ENCODE data around the gene ECD. TPM values are rescaled to one million over a fixed set of nuclear protein-coding genes. Genes with fewer than 3 reads are reported as not detected.

ECD gene
- total and polyA plus RNA-seq, 8 donors, result 4.0 to 12.2 (median 9.3) TPM

Other genes with a start within 250 kb of the ECD start
- gene PLA2G12B, start 213.2 kb downstream of the ECD start, total RNA-seq, result not detected
- gene PLA2G12B, start 213.2 kb downstream of the ECD start, polyA plus RNA-seq, result not detected
- gene P4HA1, start 71.1 kb downstream of the ECD start, total RNA-seq, result 10 to 100 TPM in 3 of 6 donors, 1 to 10 TPM in 3; 8.6 to 26.1 (median 11.8) TPM
- 1 to 10 TPM; 3.8 to 7.0 TPM for gene P4HA1, start 71.1 kb downstream of the ECD start, polyA plus RNA-seq
- 1 to 10 TPM in 5 of 6 donors, under 1 TPM in 1; 0.95 to 1.8 (median 1.2) TPM for gene NUDT13, start 57.6 kb downstream of the ECD start, total RNA-seq
- gene NUDT13, start 57.6 kb downstream of the ECD start, polyA plus RNA-seq, result 1 to 10 TPM; 1.8 to 2.4 TPM
- 10 to 100 TPM in 2 of 6 donors, 1 to 10 TPM in 4; 6.6 to 15.8 (median 7.4) TPM for gene FAM149B1, start 111 bp upstream of the ECD start, total RNA-seq
- gene FAM149B1, start 111 bp upstream of the ECD start, polyA plus RNA-seq, result 10 to 100 TPM; 10.1 TPM
- 1 to 10 TPM; 3.7 to 6.7 (median 4.9) TPM for gene DNAJC9, start 79.2 kb upstream of the ECD start, total RNA-seq
- gene DNAJC9, start 79.2 kb upstream of the ECD start, polyA plus RNA-seq, result 1 to 10 TPM; 4.9 to 8.5 TPM
- 10 to 100 TPM; 24.1 to 46.0 (median 42.9) TPM for gene MRPS16, start 84.6 kb upstream of the ECD start, total RNA-seq
- gene MRPS16, start 84.6 kb upstream of the ECD start, polyA plus RNA-seq, result 10 to 100 TPM; 25.6 to 34.2 TPM
- 1 to 10 TPM; 1.3 to 4.9 (median 2.9) TPM for gene CFAP70, start 190.9 kb upstream of the ECD start, total RNA-seq
- 10 to 100 TPM in 1 of 2 donors, 1 to 10 TPM in 1; 10.0 to 28.8 TPM for gene CFAP70, start 190.9 kb upstream of the ECD start, polyA plus RNA-seq
- 10 to 100 TPM; 31.0 to 59.5 (median 45.4) TPM for gene ANXA7, start 246.1 kb upstream of the ECD start, total RNA-seq
- gene ANXA7, start 246.1 kb upstream of the ECD start, polyA plus RNA-seq, result 10 to 100 TPM; 21.6 to 58.5 TPM

Measured in pancreas (tissue), 8 donors.